ENCODE measurements around the gene KIF16B. TPM values are rescaled to one million over a fixed set of nuclear protein-coding genes. Genes with fewer than 3 reads are reported as not detected.

KIF16B gene
- total and polyA plus RNA-seq, 9 of the 15 experiments (the other 6 are each of a cell fraction or from before 2014, with no cell fraction given), result 1.00 to 10.6 (median 8.5) TPM

GRCh38 chr20:16560661-16561060 is 12.6 kb downstream of the KIF16B start:
- Histone ChIP-seq H3K9ac (ENCODE audit: insufficient read depth in 1 of 2, low read depth in 2 of 2, low read length in 2 of 2) (no peak overlapping the region), H3K27me3 (ENCODE audit: control insufficient read depth in 2 of 2, insufficient read depth in 2 of 2, low read length in 2 of 2) (no peaks in the 10 kb centered on the region), H3K4me3 (no peak overlapping the region), H3K4me2 (ENCODE audit: insufficient read depth, low read length) (no peak overlapping the region), H3K9me3 (replicated peaks; ENCODE audit: control insufficient read depth, insufficient read depth, low read depth, low read length) (no peaks in the 10 kb centered on the region), H3K79me2 (ENCODE audit: control insufficient read depth, insufficient read depth, low read length) (peaks cover 3% of the 10 kb centered on the region; the same call in 1 of the 3 replicates), H4K20me1 (replicated peaks; ENCODE audit: control insufficient read depth, insufficient read depth, low read length) (no peaks in the 10 kb centered on the region; the same call in 1 of the 2 replicates), H3K27ac (ENCODE audit: extremely low read depth, low read depth, low read length) (no peak overlapping the region), H2AFZ (ENCODE audit: low read depth, low read length) (no peak overlapping the region), H3K36me3 (ENCODE audit: control insufficient read depth, insufficient read depth, low read length) (no peaks in the 10 kb centered on the region), H3K4me1 (replicated peaks in 1 of 2; ENCODE audit: control insufficient read depth in 2 of 2, insufficient read depth in 2 of 2, low read length in 2 of 2) (no peaks in the 10 kb centered on the region; a peak in 2 of 5 replicates), H3K9me1 (ENCODE audit: control insufficient read depth, insufficient read depth, low read length) (no peaks in the 10 kb centered on the region)
- DNase-seq (ENCODE audit: extremely low read depth in 1 of 4, low spot score in 3 of 4) (no peak), ATAC-seq (no peak), FAIRE-seq (no peak)
- ChIA-PET POLR2A (interaction anchor here (1.2 kb wide), 1 partner anchor 14 kb away, joined by 5 read pairs; no protein-coding TSS in a partner anchor), CTCF (ENCODE audit: low intra/inter-chr PET ratio) (no interaction called here)
- intact Hi-C loops (cut with micrococcal nuclease), result no loop called here
- TF ChIP-seq, protein P1, sequence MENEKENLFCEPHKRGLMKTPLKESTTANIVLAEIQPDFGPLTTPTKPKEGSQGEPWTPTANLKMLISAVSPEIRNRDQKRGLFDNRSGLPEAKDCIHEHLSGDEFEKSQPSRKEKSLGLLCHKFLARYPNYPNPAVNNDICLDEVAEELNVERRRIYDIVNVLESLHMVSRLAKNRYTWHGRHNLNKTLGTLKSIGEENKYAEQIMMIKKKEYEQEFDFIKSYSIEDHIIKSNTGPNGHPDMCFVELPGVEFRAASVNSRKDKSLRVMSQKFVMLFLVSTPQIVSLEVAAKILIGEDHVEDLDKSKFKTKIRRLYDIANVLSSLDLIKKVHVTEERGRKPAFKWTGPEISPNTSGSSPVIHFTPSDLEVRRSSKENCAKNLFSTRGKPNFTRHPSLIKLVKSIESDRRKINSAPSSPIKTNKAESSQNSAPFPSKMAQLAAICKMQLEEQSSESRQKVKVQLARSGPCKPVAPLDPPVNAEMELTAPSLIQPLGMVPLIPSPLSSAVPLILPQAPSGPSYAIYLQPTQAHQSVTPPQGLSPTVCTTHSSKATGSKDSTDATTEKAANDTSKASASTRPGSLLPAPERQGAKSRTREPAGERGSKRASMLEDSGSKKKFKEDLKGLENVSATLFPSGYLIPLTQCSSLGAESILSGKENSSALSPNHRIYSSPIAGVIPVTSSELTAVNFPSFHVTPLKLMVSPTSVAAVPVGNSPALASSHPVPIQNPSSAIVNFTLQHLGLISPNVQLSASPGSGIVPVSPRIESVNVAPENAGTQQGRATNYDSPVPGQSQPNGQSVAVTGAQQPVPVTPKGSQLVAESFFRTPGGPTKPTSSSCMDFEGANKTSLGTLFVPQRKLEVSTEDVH (IDR thresholded peaks at IDR 0.05; ENCODE audit: low read depth, partially characterized antibody), result no peak
- no peak for TF ChIP-seq SOX6 (IDR thresholded peaks at IDR 0.05)
- TF ChIP-seq ZBTB17 (CRISPR knock-in tag; IDR thresholded peaks at IDR 0.05), result no peak
- TF ChIP-seq MCM7 (IDR thresholded peaks at IDR 0.05), result no peak
- TF ChIP-seq TSC22D4 (tag; IDR thresholded peaks at IDR 0.05), result no peak
- TF ChIP-seq CBX2 (IDR thresholded peaks at IDR 0.05; ENCODE audit: insufficient read depth, low read length, poor library complexity, severe bottlenecking), result no peak
- TF ChIP-seq TOE1 (IDR thresholded peaks at IDR 0.05; ENCODE audit: borderline replicate concordance), result no peak
- TF ChIP-seq TOE1 (CRISPR knock-in tag; IDR thresholded peaks at IDR 0.05; ENCODE audit: borderline replicate concordance, low read depth), result no peak
- no peak for TF ChIP-seq SRSF9 (IDR thresholded peaks at IDR 0.05; ENCODE audit: borderline replicate concordance, low read depth, low read length)
- no peak for TF ChIP-seq PHF20 (IDR thresholded peaks at IDR 0.05; ENCODE audit: partially characterized antibody)
- no peak for TF ChIP-seq ZNF197 (CRISPR knock-in tag; IDR thresholded peaks at IDR 0.05; ENCODE audit: low read depth)
- no peak for TF ChIP-seq HES1 (IDR thresholded peaks at IDR 0.05; ENCODE audit: low read depth)
- no TSS peak for BruUV-seq (replicated peaks)
- 21% methylated on average over 6 of the region's 9 CpGs for WGBS (ENCODE audit: insufficient coverage, low coverage, missing lambda C conversion rate)
- in situ Hi-C loops (cut with MboI), result no loop called here
